Fibroblast of pulmonary artery (primary cell): ENCODE data around the gene RELL1.

Experiments used
- DNase-seq: peaks from one replicate; pipeline ENCODE4 v3.0.0-alpha.2; 2010; ENCODE audit warnings: low read depth
- H3K4me3 ChIP-seq: replicated peaks from 2 replicates; pipeline ENCODE4 v1.5.1; 2011; ENCODE audit warnings: low read depth, mild to moderate bottlenecking, control low read depth, low read length, moderate library complexity
- TF ChIP-seq, protein P1 (sequence below): IDR thresholded peaks from 2 replicates; pipeline ENCODE4 v1.5.1; 2011; ENCODE audit warnings: mild to moderate bottlenecking, control low read depth, low read length, inconsistent platforms; ENCODE audit errors: missing control alignments

Gene RELL1

GRCh38 chr4:37685823-37686372 is 278 bp downstream of the RELL1 start:
- TF ChIP-seq, protein P1, sequence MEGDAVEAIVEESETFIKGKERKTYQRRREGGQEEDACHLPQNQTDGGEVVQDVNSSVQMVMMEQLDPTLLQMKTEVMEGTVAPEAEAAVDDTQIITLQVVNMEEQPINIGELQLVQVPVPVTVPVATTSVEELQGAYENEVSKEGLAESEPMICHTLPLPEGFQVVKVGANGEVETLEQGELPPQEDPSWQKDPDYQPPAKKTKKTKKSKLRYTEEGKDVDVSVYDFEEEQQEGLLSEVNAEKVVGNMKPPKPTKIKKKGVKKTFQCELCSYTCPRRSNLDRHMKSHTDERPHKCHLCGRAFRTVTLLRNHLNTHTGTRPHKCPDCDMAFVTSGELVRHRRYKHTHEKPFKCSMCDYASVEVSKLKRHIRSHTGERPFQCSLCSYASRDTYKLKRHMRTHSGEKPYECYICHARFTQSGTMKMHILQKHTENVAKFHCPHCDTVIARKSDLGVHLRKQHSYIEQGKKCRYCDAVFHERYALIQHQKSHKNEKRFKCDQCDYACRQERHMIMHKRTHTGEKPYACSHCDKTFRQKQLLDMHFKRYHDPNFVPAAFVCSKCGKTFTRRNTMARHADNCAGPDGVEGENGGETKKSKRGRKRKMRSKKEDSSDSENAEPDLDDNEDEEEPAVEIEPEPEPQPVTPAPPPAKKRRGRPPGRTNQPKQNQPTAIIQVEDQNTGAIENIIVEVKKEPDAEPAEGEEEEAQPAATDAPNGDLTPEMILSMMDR: no peak
- no peak for DNase-seq
- peak overlapping the region; percentile 77 for H3K4me3 ChIP-seq

GRCh38 chr4:37685161-37685822 is 884 bp downstream of the RELL1 start:
- TF ChIP-seq, protein P1: no peak
- H3K4me3 ChIP-seq: peak overlapping the region; percentile 77
- peak; percentile 55 for DNase-seq

DNA sequence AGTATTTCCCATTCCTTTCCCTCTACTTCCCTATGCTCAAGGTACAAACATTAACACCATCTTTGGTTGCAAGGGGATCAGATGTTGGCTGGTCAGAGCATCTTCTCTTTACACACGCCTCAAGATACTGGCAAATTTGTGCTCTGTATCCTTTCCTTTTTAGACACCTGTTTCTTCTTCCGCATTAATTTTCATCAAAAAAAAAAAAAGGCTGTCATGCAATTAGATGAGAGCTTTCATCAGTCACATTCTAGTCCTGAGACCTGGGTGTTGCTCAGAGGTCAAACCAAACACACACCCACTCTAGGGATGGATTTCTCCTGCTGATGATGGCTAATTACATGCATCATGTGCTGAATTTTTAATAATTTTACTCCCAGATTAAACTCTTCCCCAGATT is 2.0 kb downstream of the RELL1 start:
- TF ChIP-seq, protein P1: no peak
- no peak for DNase-seq

DNA sequence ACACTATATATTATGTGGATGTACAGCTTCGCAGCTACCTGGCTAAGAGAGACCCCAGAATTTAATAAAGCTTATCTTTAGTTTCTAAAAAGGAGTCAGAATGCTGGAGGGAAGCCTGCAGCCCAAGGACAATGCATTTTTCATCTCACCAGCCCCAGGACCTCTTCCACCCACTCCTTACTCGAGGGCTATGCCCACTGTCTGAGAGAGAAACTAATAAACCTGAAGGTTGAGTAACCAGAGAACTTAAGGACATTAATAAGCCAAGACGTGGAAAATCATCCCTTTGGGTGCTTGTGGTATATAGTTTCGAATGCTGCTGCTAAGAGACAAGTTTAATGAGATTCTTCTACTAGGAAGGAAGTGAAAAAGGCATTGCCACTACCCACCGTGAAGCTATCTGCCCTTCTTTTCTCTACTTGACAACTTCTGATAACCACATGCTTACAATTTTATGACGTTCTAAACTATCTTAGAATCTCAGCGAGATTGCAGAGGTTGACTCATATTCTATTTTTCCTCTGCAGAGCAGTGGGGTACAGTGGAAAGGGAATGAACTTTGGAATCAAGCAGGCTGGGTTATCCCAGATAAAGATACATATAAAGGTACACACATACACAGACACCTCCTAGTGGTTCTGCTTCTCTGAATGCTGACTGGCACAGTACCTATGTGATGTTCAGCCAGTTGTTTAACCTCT is 3.3 kb downstream of the RELL1 start:
- no peak for DNase-seq
- TF ChIP-seq, protein P1: peak; percentile 15
- H3K4me3 ChIP-seq: no peak overlapping the region

More for the DNA sequence above, 2.0 kb downstream of the RELL1 start:
- no peak overlapping the region for H3K4me3 ChIP-seq

DNA sequence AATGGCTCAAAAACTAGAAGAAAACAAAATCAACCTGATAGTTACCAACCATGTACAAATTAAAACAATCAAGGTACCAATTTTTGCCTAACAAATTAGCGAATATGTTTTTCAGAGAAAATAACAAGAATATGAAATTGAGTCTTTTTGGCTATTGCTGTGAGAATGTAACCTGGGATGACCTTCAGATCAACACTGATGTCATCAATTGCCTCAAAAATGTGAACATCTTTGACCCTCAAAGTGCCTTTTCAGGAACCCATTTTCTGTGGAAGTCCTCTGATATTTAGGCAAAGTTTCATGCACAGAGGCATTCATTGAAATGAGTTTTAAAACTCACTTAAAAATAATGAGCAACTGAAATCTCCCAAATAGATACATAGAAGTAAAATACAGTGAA is 6.1 kb downstream of the RELL1 start:
- H3K4me3 ChIP-seq: no peak overlapping the region
- TF ChIP-seq, protein P1: no peak
- DNase-seq: no peak

DNA sequence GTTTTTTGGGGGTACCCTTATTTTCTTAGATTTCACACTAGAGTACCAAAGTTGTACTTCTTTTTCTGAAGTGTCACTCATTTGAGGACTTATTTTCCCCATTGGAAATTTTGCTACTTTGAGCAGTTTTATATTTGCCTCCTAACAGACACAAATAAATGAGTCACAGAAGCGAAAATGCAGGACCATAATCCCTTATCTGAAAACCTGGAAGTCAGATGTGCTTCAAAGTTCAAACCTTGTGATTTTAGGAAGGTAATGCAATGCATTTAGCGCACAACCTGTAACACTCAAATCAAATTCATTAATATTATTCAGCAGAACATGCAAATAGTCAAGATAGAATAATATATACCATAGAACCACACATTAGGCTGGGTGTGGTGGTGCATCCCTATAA is 6.9 kb downstream of the RELL1 start:
- TF ChIP-seq, protein P1: no peak
- DNase-seq: no peak
- H3K4me3 ChIP-seq: no peak overlapping the region
